ENCODE measurements around the gene CRACDL.
"Not testable (repeated sequence)": the region's sequence is repeated elsewhere in the genome, so short reads cannot be mapped to it uniquely, and the experiment has no call there.

CRACDL gene

DNA sequence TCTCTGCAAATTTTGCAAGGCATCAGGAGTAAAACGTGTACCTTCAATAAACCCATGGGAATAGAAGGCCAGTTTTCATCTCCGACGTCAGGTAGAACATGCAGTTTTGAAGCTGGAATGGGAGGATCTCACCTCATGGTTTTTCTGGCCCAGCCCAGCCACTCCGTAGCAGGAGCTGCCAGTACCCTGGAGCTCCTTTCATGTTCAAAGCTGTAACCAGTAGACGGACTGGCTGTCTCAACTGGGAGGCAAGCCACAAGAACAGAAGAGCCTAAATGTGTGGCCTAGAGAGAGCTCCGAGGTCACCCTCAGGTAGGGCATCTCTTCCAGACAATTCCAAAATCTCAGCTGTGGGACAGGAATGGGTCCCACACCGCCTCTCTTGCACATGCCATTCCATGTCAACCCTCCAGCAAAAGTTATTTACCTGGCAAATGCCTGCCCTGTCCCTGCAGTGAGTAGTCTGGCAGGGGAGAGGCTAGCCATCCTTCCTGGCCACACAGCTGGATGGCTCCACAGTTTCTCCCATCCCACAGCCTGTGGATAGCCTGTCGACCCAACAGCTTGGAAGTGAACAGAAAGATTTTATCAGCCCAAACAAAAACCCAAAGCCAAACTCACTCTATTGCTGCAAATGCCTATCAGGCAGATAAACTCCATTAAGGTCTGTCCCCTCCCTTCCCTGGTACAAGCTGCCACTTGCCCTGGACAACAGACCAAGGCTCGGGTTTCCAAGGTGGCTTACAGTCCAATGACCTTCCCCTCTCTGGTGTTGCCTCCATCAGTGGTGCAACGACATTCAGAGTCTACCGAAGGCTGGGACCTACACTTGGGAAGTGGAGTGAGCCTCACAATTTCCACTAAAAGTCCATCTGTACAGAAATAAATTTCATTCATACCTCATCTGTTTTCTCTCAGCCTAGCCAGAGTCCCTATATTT is 27.8 kb downstream of the CRACDL start:
- no peak for DNase-seq (ENCODE audit: low spot score)

GRCh38 chr2:98907385-98907784 is 28.6 kb downstream of the CRACDL start:
- no peak for DNase-seq (ENCODE audit: low spot score)

DNA sequence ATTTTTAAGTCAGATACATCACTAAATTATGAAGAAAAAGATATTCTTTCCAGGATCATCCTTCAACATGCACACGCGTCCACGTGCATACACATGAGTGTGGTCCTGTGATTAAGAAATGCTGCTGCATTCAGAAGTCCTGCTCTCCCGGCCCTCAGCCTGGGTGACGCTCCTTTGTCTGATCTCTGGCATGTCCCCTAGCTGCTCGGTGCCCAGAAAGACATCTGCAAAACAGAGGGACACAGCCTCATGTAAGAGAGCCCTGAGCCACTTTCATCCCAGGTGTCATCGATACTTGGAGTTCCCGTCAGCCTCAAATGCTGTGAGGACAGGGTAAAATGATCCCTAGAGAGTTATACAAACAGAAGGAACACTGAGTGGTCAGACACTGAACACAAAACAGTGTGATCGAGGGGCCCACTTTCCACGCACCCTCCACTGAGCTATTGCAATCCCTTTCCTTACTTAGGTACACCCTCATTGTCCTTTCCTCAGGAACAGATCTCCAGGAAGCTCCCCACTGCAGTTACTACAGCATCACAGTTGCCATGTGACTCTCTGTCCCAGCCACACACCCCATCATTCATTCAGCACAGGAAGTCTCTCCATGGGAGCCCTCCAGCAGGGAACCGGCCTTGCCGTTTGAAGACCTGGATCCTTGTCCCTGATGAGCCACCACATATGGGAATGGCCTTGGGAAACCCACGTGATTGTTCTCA is 32.1 kb downstream of the CRACDL start:
- no peak for DNase-seq (ENCODE audit: low spot score)

- DNase-seq (ENCODE audit: low spot score), result no peak
Measured at GRCh38 chr2:98903064-98903355, 33.0 kb downstream of the CRACDL start.

GRCh38 chr2:98902209-98903063 is 33.6 kb downstream of the CRACDL start:
- no peak for DNase-seq (ENCODE audit: low spot score)

DNA sequence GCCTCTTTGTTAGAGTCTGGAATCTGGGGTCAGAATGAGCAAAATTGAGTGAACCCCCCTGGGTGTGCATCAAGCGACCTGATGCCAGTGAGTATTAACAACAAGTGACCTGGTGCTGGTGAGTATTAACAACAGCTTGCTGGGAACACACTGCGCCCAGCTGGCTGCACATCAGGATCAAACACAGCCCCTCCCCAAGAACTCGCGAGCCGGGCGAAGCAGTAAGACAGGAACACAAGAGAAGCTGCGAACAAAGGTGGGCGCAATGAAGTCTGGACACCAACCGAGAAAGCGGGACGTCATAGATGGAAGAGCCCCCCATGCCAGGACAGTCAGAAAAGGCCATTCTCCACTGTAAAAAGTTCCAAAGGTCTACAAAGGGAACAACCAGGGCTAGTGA is 34.3 kb downstream of the CRACDL start:
- DNase-seq (ENCODE audit: low spot score), result no peak

DNA sequence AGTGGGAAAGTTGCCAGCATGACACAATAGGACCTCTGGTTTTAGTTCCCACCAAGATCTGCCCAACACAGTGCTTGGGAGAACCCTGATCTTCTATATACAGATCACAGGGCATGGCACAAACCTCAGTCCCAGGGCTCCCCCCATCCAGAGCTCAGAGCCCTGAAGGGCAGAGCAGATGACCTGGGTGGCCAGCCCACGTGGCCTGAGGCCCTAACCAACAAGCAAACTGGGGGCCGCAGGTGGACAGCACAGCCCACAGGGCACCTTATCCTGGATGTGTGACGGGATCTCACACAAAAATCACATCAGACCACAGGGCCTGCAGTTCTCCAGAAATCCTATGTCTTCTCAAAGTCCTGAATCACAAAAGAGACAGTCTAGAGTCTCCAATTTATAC is 34.7 kb downstream of the CRACDL start:
- DNase-seq (ENCODE audit: low spot score), result no peak

DNA sequence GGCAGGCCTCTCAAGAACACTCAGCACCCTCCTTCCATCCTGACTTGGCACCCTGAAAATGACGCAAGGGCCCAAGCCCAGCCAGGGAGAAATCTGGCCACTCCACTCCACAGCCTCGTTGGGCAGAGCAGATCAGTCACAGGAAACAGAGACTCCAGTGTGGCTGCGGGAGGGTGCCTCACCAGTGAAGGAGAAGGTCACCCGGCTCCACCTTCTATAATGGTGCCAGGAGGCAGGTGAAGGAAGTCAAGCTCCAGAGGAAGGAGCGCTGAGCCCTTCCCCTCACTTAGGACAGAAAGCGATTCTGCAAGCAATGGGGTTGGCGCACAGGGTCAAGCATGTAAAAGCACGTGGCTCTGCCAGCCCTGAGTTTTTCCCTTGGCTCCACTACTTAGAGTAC is 35.3 kb downstream of the CRACDL start:
- no peak for DNase-seq (ENCODE audit: low spot score)

GRCh38 chr2:98899703-98900078 is 36.3 kb downstream of the CRACDL start:
- not testable (repeated sequence) for DNase-seq (ENCODE audit: low spot score)

- no peak for DNase-seq (ENCODE audit: low spot score)
Measured at GRCh38 chr2:98899041-98899702, 36.9 kb downstream of the CRACDL start.

DNA sequence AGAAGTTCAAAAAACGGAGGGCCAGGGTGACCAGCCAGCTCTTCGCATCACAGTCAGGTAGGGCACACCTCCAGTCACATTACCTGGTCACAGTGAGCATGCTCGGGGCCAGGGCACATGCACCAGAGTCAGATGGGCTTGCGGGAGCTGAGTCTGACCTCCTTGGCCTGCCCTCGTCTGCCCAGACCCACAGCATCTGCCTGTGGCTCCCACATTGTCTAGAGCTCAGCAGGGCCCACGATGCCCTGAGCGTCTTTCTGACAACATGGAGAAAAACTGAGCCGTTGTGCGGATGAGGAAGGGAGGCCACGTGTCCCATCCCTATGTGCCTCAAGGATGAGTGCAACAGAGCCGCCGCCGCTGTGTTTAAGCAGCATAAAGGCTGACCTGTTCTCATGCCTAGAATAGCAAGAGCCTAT is 37.6 kb downstream of the CRACDL start:
- DNase-seq (ENCODE audit: low spot score), result no peak

GRCh38 chr2:98897746-98898145 is 38.3 kb downstream of the CRACDL start:
- no peak for DNase-seq (ENCODE audit: low spot score)

- no peak for DNase-seq (ENCODE audit: low spot score)
Measured at GRCh38 chr2:98896944-98897343, 39.1 kb downstream of the CRACDL start.

DNA sequence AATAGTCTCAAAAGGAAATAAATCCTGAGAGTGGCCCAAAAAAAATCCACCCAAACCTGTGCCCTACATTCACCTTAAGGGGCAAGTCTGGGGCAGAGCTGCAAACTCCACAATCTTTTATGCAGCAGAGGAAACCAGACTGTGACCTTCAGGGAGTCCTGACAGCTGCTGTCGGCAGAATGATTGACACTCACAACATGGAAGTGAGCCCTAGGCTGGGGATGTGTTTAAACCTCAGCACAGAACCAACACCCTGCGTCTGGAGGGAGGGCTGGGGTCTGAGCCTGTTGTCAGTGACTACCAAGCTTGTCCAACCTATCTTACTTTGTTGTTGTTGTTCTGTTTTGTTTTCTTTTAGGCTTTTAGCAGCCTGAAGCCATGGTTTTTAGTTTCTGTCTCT is 39.6 kb downstream of the CRACDL start:
- DNase-seq (ENCODE audit: low spot score), result no peak

DNA sequence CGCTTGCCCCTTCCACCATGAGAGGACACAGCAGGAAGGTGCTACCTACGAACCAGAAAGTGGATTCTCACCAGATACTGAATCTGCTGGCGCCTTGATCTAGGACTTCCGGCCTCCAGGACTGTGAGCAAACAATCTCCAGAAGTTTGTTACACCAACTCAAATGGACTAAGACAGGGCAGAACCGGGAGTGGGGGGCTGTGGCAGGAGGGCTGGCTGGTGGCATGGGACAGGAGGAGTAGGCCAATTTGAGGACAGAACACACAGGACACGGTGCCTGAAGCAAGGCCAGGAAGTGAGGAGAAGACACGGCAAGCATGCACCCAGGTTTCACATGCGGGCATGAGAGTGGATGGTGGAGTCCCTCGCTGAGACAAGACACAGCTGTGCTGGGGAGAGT is 40.1 kb downstream of the CRACDL start:
- no peak for DNase-seq (ENCODE audit: low spot score)

DNA sequence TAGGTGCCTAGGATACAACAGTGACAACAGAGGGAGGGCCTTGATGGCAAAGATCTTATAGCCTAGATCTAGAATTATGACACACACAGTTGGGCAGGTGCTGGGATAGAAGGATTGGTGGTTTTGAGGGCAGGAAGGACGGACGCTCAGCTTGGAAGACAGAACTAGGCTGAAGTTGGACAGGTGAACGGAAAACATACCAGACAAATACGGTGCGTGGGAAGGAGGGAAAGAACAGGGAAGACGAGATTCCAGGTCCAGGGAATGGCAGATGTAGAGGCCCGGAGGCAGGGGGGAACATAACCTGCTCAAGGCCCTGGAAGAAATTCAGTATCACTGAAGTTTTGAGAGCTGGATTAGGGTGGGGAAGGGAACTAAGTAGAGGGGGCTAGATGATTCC is 40.8 kb downstream of the CRACDL start:
- DNase-seq (ENCODE audit: low spot score), result no peak

DNA sequence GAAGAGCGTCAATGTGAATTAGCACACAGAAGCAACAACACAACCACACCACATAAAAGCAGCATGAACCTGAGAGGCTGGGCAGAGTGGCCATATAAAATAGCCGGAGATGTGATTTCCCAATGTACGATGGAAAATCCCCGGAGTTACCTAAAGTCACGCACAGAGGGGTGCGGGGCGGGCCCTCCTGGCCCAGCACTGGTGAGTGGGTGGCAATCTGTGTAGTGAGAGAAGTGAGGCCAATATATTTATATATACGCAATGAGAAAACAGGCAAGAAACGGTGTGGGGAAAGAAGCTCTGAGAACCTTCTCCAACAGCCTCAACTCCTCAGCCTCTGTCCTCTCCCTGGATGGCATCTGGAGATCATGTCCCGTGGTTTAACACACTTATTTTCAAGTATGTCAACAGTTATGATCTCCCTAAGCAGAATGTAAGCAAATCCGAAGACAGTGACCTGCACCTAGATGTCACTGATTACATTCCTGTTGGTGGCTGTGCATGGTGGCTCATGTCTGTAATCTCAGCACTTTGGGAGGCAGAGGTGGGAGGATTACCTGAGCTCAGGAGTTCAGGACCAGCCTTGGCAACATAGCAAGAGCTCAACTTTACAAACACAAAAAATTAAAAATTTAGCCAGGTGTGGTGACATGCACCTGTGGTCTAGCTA is 41.6 kb downstream of the CRACDL start:
- no peak for DNase-seq (ENCODE audit: low spot score)

DNA sequence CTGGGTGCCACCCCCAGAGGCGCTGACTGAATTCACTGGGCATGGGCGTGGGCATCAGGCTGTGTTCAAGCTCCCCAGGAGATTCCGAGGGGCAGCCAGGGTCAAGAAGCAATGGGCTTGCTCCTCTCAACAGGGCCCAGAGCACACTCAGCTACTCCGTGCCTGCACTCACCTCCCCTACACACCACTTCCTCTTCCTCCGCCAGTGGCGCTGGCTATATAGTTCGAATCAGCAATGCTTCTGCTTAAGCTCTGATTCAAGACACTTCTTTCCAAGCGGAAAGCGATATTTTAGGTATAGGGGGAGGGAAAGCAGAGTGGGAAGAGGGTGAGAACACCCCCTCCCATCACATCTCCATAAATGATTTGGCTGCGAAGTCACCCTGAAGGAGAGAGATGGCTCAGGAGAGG is 42.1 kb downstream of the CRACDL start:
- no peak for DNase-seq (ENCODE audit: low spot score)

DNA sequence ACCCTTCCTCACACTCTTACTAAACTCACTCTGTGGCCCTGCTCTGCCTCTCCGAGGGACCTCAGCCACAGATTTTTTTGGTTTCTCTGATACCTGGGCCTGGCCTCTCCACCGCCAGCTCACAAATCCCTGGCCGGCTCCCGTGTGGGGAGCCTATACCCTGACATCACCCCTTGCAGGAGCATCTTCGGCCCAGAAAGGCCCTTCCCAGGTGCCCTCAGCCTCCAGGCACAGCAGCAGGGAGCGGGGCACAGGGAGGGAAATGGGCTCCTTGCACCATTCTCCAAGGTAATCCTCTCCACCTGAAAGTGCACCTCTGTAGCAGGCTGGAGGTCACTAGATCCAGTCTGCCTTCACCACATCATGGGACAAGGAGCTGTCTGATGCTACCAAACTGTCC is 43.2 kb downstream of the CRACDL start:
- no peak for DNase-seq (ENCODE audit: low spot score)

GRCh38 chr2:98891591-98891990 is 44.4 kb downstream of the CRACDL start:
- DNase-seq (ENCODE audit: low spot score), result no peak

GRCh38 chr2:98886066-98886554 is 49.9 kb downstream of the CRACDL start:
- no peak for DNase-seq (ENCODE audit: low spot score)

Measured in pons (tissue), 1 donor.